HFFc6 (cell line): ENCODE measurements around the gene GSK3A. TPM values are rescaled to one million over a fixed set of nuclear protein-coding genes. Genes with fewer than 3 reads are reported as not detected.

Experiments
- DNase-seq: peaks from one replicate; pipeline ENCODE4 v3.0.0-alpha.2; 2018
- H3K27ac Mint-ChIP-seq: 2 replicates; pipeline ENCODE4 v1.8.0; 2020; ENCODE audit warnings: mild to moderate bottlenecking, mixed read lengths
- H3K27me3 Mint-ChIP-seq: 2 replicates; pipeline ENCODE4 v1.8.0; 2021; ENCODE audit warnings: mild to moderate bottlenecking, moderate library complexity, mixed read lengths; ENCODE audit not compliant: insufficient read depth
- H3K36me3 Mint-ChIP-seq: 2 replicates; pipeline ENCODE4 v1.8.0; 2021; ENCODE audit warnings: low read depth, mixed read lengths
- H3K4me1 Mint-ChIP-seq: 2 replicates; pipeline ENCODE4 v1.8.0; 2020; ENCODE audit warnings: low read depth, mixed read lengths
- H3K4me3 Mint-ChIP-seq: 2 replicates; pipeline ENCODE4 v1.8.0; 2020; ENCODE audit warnings: mild to moderate bottlenecking, moderate library complexity, mixed read lengths
- H3K9me3 Mint-ChIP-seq: 2 replicates; pipeline ENCODE4 v1.8.0; 2020; ENCODE audit warnings: mild to moderate bottlenecking, mixed read lengths
- total RNA-seq, 6 experiments: library from RNA; stranded (reverse); fragmentation: NEBNext Ultra II Directional; extraction: Animal tissue kit (Norgen Biotek cat#: 25700); gene quantifications; 2 replicates in 1 of 6; 3 replicates in 5 of 6; pipeline ENCODE4 v1.2.3, GENCODE V29; 2021
- TF ChIP-seq, protein P1 (sequence below): fragments of 200-600 bp; sonication (generic); IDR thresholded peaks from 2 replicates; pipeline ENCODE4 v1.5.0; 2021; ENCODE audit warnings: antibody characterized with exemption, mild to moderate bottlenecking

Gene GSK3A
- total RNA-seq, 6 experiments from 2014 or later, result 36.3 to 45.5 (median 43.1) TPM

DNA sequence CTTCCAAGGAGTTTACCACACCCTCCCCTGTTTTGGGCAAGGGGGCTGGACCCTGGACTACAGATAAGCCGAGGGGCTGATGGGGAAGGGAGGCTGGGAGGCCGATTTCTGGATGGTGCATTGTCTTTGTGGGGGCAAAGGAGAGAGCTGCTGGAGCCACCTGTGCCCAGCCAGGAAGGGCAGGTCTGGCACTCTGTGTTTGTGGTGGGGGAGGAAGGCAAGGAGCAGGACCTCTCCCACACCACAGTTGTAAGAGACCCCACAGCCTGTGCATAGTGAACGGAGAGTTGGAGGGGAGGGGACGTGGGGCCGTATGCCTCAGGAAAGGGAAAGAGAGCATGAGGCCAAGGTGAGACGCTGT is 43.6 kb upstream of the GSK3A start:
- Mint-ChIP-seq H3K27ac (peak overlapping the region; percentile 46), H3K4me3 (peak overlapping the region; percentile 87; the same call in 1 of the 2 replicates), H3K4me1 (peaks cover 20% of the 10 kb centered on the region)

DNA sequence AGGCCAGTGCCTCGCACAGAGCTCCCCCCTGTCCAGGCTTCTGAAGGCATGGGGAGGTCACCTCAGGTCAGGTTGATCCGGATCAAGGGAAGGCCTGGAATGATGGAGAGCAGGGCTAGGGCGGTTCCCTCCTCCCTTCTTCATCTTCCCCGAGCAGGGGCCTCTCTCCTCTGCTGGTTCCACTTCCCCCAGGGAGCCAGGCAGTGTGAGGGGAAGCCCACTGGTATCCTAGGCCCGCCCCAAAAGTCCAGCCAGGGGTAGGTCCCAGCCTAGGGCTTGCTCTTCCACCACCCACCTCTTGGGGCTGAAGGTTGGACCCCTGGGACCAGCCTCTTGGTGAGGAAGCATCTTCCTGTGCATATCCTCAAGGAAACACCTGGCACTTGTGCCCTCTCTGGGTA is 43.1 kb upstream of the GSK3A start:
- peak overlapping the region; percentile 68 for H3K27ac Mint-ChIP-seq

More for the DNA sequence above, 43.6 kb upstream of the GSK3A start:
- no peaks in the 10 kb centered on the region for H3K36me3 Mint-ChIP-seq
- DNase-seq, result no peak
- H3K9me3 Mint-ChIP-seq, result no peaks in the 10 kb centered on the region
- TF ChIP-seq, protein P1, sequence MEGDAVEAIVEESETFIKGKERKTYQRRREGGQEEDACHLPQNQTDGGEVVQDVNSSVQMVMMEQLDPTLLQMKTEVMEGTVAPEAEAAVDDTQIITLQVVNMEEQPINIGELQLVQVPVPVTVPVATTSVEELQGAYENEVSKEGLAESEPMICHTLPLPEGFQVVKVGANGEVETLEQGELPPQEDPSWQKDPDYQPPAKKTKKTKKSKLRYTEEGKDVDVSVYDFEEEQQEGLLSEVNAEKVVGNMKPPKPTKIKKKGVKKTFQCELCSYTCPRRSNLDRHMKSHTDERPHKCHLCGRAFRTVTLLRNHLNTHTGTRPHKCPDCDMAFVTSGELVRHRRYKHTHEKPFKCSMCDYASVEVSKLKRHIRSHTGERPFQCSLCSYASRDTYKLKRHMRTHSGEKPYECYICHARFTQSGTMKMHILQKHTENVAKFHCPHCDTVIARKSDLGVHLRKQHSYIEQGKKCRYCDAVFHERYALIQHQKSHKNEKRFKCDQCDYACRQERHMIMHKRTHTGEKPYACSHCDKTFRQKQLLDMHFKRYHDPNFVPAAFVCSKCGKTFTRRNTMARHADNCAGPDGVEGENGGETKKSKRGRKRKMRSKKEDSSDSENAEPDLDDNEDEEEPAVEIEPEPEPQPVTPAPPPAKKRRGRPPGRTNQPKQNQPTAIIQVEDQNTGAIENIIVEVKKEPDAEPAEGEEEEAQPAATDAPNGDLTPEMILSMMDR, result no peak; the same call in 1 of the 2 replicates
- H3K27me3 Mint-ChIP-seq, result peaks cover 3% of the 10 kb centered on the region

DNA sequence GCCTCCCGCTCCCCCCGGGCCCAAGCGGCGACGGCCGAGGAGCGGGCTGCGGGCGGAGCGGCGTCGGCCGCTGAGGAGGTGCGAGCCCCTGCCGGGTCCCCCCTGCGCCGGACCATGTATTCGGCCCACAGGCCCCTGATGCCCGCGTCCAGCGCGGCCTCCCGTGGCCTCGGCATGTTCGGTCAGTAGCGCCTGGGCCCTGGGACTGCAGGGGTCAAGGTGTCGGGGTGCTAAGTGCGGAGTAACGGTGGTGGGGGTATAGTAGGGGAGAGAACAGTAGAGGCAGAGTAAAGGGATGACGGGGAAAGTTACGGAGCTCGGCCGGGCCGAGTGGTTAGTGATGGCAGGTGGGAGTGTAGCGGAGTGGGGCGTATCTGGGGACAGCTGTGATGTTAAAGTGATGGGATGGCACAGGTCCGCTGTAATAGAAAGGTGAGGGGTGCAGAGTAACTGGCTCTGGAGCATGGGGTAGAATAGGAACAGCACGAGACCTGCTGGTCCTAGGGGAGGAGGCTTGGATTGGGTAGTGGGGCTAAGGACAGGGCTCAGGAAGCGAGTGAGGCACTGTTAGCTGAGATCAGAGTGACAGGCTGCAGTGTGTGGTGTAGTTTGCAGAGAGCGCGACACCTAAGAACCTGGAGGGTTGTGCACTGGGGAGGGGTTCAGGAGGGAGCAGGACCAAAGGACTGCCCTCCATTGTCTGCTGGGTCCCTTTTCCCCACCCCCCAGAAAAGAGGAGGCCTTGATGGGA is 42.4 kb upstream of the GSK3A start:
- no peak for DNase-seq
- Mint-ChIP-seq H3K36me3 (no peaks in the 10 kb centered on the region), H3K4me1 (peaks cover 21% of the 10 kb centered on the region), H3K27me3 (peaks cover 3% of the 10 kb centered on the region), H3K9me3 (no peaks in the 10 kb centered on the region), H3K4me3 (peak overlapping the region; percentile 87), H3K27ac (peak overlapping the region; percentile 68)
- TF ChIP-seq, protein P1, result no peak

More for the DNA sequence above, 43.1 kb upstream of the GSK3A start:
- Mint-ChIP-seq H3K9me3 (no peaks in the 10 kb centered on the region), H3K4me1 (peaks cover 20% of the 10 kb centered on the region), H3K36me3 (no peaks in the 10 kb centered on the region), H3K4me3 (peak overlapping the region; percentile 87), H3K27me3 (peaks cover 3% of the 10 kb centered on the region)
- no peak for DNase-seq
- TF ChIP-seq, protein P1, result no peak; the same call in none of the 2 replicates

DNA sequence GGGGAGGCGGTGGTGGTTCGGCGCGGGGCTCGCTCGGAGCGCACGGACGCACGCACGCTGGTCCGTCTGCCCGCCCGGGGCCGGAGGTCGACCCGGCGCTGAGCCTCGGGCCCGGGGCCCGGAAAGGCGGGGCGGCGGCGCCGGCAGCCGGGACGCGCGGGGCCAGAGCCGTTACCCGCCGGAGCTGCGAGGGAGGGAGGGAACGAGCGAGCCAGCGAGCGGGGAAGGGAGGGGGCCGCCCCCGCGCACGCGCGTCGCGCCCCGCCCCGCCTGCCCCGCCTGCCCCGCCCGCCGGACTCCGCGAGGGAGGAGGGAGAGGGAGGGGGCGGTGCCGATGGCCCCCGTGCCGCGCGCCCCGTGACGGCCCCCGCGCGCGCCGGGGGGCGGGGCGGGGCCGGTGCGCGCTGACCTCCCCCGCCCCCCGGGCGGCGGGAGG is 41.7 kb upstream of the GSK3A start:
- DNase-seq, result peak; percentile 59
- peaks cover 27% of the 10 kb centered on the region for H3K4me1 Mint-ChIP-seq
- H3K4me3 Mint-ChIP-seq, result no peak overlapping the region
- peaks cover 5% of the 10 kb centered on the region for H3K27me3 Mint-ChIP-seq
- TF ChIP-seq, protein P1, result no peak
- no peaks in the 10 kb centered on the region for H3K9me3 Mint-ChIP-seq
- no peaks in the 10 kb centered on the region for H3K36me3 Mint-ChIP-seq
- H3K27ac Mint-ChIP-seq, result no peak overlapping the region

DNA sequence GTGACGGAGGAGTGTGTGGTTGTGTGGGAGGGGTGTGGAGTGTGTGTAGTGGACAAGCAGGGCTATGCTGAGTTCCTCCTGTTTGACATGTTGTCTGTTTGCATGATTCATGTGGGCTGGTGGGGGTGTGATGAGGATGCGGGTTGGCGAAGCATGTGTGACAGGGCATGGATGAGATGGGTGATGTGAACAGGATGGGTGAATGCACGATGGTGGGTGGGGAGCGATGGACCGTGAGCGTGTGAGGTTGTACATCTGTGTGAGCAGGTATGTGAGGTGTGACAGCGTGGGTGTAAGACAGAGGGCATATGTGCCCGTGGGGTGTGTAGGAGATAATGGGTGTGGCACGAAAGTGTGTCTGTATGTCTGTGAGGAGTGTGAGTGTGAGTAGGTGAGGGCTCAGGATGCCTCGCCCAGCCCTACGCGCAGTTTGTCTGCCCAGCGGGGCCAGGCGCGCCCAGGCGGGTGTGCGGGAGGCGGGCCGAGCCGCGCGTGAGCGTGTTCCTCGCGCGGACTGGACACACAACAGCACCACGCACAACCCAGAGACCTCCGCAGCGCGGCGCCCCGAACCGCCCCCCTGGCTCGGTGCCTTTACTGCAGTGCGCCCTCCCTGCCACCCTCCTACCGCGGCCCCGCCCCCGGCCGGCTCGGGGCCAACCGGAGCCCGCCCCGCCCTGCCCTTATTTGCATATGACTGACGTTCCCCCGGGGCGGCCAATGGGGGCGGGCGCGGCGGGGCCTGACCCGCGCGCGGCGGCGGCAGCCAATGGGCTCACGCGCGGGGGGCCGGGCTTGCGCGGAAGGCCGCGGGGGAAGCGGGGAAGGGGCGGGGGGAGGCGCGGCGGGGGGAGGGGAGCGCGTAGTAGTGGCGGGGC is 41.0 kb upstream of the GSK3A start:
- Mint-ChIP-seq H3K9me3 (no peaks in the 10 kb centered on the region), H3K27me3 (peaks cover 5% of the 10 kb centered on the region), H3K4me1 (peaks cover 34% of the 10 kb centered on the region), H3K27ac (no peak overlapping the region), H3K36me3 (peaks cover 3% of the 10 kb centered on the region; the same call in 1 of the 2 replicates), H3K4me3 (no peak overlapping the region)
- TF ChIP-seq, protein P1, result no peak
- DNase-seq, result peak; percentile 88
